Upper lobe of left lung (tissue), 4 donors: ENCODE results near the gene PYCR2.
"Not testable (repeated sequence)": the region's sequence is repeated elsewhere in the genome, so short reads cannot be mapped to it uniquely, and the experiment has no call there.

ENCODE experiments used
- CTCF ChIP-seq, 6 experiments: fragments of 450-650 bp in 4 of 6; fragments of 200-600 bp in 2 of 6; sonication (generic) in 2 of 6; IDR thresholded peaks; one replicate each; pipeline ENCODE4 v1.5.1; 2016 to 2019; ENCODE audit warnings: antibody characterized with exemption in 6 of 6
- EP300 ChIP-seq, 4 donors: sonication (generic); formaldehyde crosslinking; IDR thresholded peaks; one replicate each; pipeline ENCODE4 v1.5.1; 2017; ENCODE audit warnings: antibody characterized with exemption in 4 of 4, control low read depth in 2 of 4
- POLR2A ChIP-seq, 4 donors: fragments of 450-650 bp; IDR thresholded peaks; one replicate each; pipeline ENCODE4 v1.5.1; 2016 to 2017; ENCODE audit warnings: antibody characterized with exemption in 4 of 4, mild to moderate bottlenecking in 2 of 4

- TF ChIP-seq POLR2A, CTCF, EP300 (IDR thresholded peaks at IDR 0.05): not testable (repeated sequence)
Observed at GRCh38 chr1:225970592-225971157, 46.6 kb upstream of the PYCR2 start.
